ENCODE measurements around the gene ZNF366. TPM values are rescaled to one million over a fixed set of nuclear protein-coding genes. Genes with fewer than 3 reads are reported as not detected.

Gene ZNF366
- total RNA-seq, 2 donors from 2014 or later, result not detected

GRCh38 chr5:72464071-72464470, 43.1 kb downstream of the ZNF366 start:
- H3K4me1 Mint-ChIP-seq, result peaks cover 7% of the 10 kb centered on the region
- no peak overlapping the region for H3K4me3 Mint-ChIP-seq
- H3K9me3 Mint-ChIP-seq, result no peaks in the 10 kb centered on the region

GRCh38 chr5:72463449-72464052, 43.7 kb downstream of the ZNF366 start:
- H3K4me3 ChIP-seq (ENCODE audit: low read length), result no peak overlapping the region
- no peak overlapping the region for H3K27ac Mint-ChIP-seq
- TF ChIP-seq CTCF (conservative IDR thresholded peaks at IDR 0.05), result peak; percentile 51

More at GRCh38 chr5:72464071-72464470, 43.1 kb downstream of the ZNF366 start:
- H3K4me3 ChIP-seq (ENCODE audit: low read length), result no peak overlapping the region
- no peak overlapping the region for H3K27ac Mint-ChIP-seq
- H3K27me3 Mint-ChIP-seq (ENCODE audit: insufficient read depth), result peaks cover 5% of the 10 kb centered on the region
- no peak for DNase-seq
- H3K27ac ChIP-seq (ENCODE audit: low read depth, low read length), result no peak overlapping the region
- 97 to 100% methylated on average over 1 to 5 of the region's 6 CpGs for WGBS, 2 experiments (ENCODE audit: insufficient coverage in 1 of 2, insufficient read length in 1 of 2)
- no peaks in the 10 kb centered on the region for H3K36me3 ChIP-seq (ENCODE audit: control insufficient read depth, insufficient read depth, low read length)
- no peaks in the 10 kb centered on the region for H3K9me3 ChIP-seq (ENCODE audit: control insufficient read depth, low read length)
- no peak for TF ChIP-seq CTCF (conservative IDR thresholded peaks at IDR 0.05)
- H3K27me3 ChIP-seq (ENCODE audit: control insufficient read depth, insufficient read depth, low read length, poor library complexity, severe bottlenecking), result no peaks in the 10 kb centered on the region
- H3K4me1 ChIP-seq (ENCODE audit: control insufficient read depth, insufficient read depth, low read length), result no peaks in the 10 kb centered on the region
- no peak overlapping the region for H3K9ac ChIP-seq (ENCODE audit: extremely low read depth, low read length, poor library complexity, severe bottlenecking)
- H3K36me3 Mint-ChIP-seq (ENCODE audit: low read depth), result no peaks in the 10 kb centered on the region

DNA sequence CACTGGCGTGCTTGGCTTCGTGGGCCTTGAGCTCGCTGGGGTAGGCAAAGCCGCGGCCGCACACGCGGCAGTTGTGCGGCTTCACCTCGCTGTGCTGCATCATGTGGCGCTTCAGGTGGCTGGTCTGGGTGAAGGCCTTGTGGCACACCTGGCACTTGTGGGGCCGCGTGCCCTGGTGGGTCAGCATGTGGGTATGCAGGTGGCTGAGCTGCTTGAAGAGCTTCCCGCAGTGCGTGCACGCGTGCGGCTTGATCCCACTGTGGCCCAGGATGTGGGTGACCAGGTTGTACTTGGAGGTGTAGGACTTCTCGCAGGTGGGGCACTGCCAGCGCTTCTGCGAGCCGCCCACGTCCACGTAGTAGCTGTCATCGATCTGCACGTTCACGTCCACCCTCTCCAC, 46.8 kb downstream of the ZNF366 start:
- peaks cover 8% of the 10 kb centered on the region for H3K27me3 Mint-ChIP-seq (ENCODE audit: insufficient read depth)
- peaks cover 3% of the 10 kb centered on the region for H3K4me1 Mint-ChIP-seq
- H3K9me3 Mint-ChIP-seq, result no peaks in the 10 kb centered on the region
- Histone ChIP-seq H3K27ac (ENCODE audit: low read depth, low read length) (no peak overlapping the region), H3K4me3 (ENCODE audit: low read length) (no peak overlapping the region), H3K4me1 (ENCODE audit: control insufficient read depth, insufficient read depth, low read length) (no peaks in the 10 kb centered on the region), H3K9ac (ENCODE audit: extremely low read depth, low read length, poor library complexity, severe bottlenecking) (no peak overlapping the region), H3K27me3 (ENCODE audit: control insufficient read depth, insufficient read depth, low read length, poor library complexity, severe bottlenecking) (no peaks in the 10 kb centered on the region), H3K36me3 (ENCODE audit: control insufficient read depth, insufficient read depth, low read length) (no peaks in the 10 kb centered on the region), H3K9me3 (ENCODE audit: control insufficient read depth, low read length) (no peaks in the 10 kb centered on the region)
- no peaks in the 10 kb centered on the region for H3K36me3 Mint-ChIP-seq (ENCODE audit: low read depth)
- no peak overlapping the region for H3K4me3 Mint-ChIP-seq
- TF ChIP-seq CTCF (conservative IDR thresholded peaks at IDR 0.05), result no peak
- H3K27ac Mint-ChIP-seq, result no peak overlapping the region
- 96 to 97% methylated on average over 6 to 27 of the region's 27 CpGs for WGBS, 2 experiments (ENCODE audit: insufficient coverage in 1 of 2, insufficient read length in 1 of 2)
- no peak for DNase-seq

More at GRCh38 chr5:72463449-72464052, 43.7 kb downstream of the ZNF366 start:
- peaks cover 7% of the 10 kb centered on the region for H3K4me1 Mint-ChIP-seq
- peaks cover 5% of the 10 kb centered on the region for H3K27me3 Mint-ChIP-seq (ENCODE audit: insufficient read depth)
- no peak overlapping the region for H3K27ac ChIP-seq (ENCODE audit: low read depth, low read length)
- no peaks in the 10 kb centered on the region for H3K36me3 Mint-ChIP-seq (ENCODE audit: low read depth)
- H3K4me3 Mint-ChIP-seq, result no peak overlapping the region
- no peaks in the 10 kb centered on the region for H3K36me3 ChIP-seq (ENCODE audit: control insufficient read depth, insufficient read depth, low read length)
- 89 to 100% methylated on average over 1 to 6 of the region's 6 CpGs for WGBS, 2 experiments (ENCODE audit: insufficient coverage in 1 of 2, insufficient read length in 1 of 2)
- H3K9ac ChIP-seq (ENCODE audit: extremely low read depth, low read length, poor library complexity, severe bottlenecking), result no peak overlapping the region
- H3K27me3 ChIP-seq (ENCODE audit: control insufficient read depth, insufficient read depth, low read length, poor library complexity, severe bottlenecking), result no peaks in the 10 kb centered on the region
- H3K4me1 ChIP-seq (ENCODE audit: control insufficient read depth, insufficient read depth, low read length), result no peaks in the 10 kb centered on the region
- H3K9me3 ChIP-seq (ENCODE audit: control insufficient read depth, low read length), result no peaks in the 10 kb centered on the region
- H3K9me3 Mint-ChIP-seq, result no peaks in the 10 kb centered on the region
- no peak for DNase-seq

Data from endodermal cell (in vitro differentiated cells).